ENCODE data around the gene NPHP1.

- TF ChIP-seq EZH2phosphoT487 (IDR thresholded peaks at IDR 0.05; ENCODE audit: insufficient read depth, low read depth) (no peak), EZH2 (IDR thresholded peaks at IDR 0.05; ENCODE audit: insufficient read depth, poor library complexity, severe bottlenecking) (no peak)
Observed at GRCh38 chr2:110215566-110216158, 10.8 kb upstream of the NPHP1 start.
